C4-2B (cell line): Measurements from ENCODE around the gene NLRP3.

Source experiments
- CTCF ChIP-seq: fragments of 450-650 bp; conservative IDR thresholded peaks from 2 replicates; pipeline ENCODE4 v1.5.1; 2017; ENCODE audit warnings: mild to moderate bottlenecking
- ZFX ChIP-seq: fragments of 450-650 bp; IDR thresholded peaks from 2 replicates; pipeline ENCODE4 v1.6.1; 2017

- no peak for TF ChIP-seq CTCF
- no peak for TF ChIP-seq ZFX
Observed at GRCh38 chr1:247468481-247469140, 52.6 kb downstream of the NLRP3 start.
